ENCODE results near the gene GCN1.

DNA sequence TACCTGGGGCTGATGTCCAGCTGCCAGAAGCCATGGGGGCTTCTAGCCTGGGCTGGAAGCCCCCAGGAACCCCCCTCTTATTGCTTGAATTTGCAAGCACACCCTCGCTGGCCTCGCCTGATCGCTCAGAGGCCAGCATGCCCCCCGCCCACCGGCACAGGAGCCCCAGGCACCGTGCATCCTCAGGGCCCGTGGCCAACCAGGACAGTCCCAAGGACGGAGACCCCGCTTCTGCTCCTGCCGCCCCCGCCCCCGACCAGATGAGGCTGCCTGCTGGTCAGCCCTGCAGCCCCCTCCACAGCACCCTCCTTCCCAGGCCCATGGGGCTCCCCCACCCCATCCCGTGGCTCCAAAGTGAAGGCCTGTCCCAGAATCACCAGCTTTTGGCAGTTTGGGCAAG is 99.2 kb downstream of the GCN1 start:
- TF ChIP-seq, protein P1, sequence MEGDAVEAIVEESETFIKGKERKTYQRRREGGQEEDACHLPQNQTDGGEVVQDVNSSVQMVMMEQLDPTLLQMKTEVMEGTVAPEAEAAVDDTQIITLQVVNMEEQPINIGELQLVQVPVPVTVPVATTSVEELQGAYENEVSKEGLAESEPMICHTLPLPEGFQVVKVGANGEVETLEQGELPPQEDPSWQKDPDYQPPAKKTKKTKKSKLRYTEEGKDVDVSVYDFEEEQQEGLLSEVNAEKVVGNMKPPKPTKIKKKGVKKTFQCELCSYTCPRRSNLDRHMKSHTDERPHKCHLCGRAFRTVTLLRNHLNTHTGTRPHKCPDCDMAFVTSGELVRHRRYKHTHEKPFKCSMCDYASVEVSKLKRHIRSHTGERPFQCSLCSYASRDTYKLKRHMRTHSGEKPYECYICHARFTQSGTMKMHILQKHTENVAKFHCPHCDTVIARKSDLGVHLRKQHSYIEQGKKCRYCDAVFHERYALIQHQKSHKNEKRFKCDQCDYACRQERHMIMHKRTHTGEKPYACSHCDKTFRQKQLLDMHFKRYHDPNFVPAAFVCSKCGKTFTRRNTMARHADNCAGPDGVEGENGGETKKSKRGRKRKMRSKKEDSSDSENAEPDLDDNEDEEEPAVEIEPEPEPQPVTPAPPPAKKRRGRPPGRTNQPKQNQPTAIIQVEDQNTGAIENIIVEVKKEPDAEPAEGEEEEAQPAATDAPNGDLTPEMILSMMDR (IDR thresholded peaks at IDR 0.05) = no peak
- TF ChIP-seq, protein P2, sequence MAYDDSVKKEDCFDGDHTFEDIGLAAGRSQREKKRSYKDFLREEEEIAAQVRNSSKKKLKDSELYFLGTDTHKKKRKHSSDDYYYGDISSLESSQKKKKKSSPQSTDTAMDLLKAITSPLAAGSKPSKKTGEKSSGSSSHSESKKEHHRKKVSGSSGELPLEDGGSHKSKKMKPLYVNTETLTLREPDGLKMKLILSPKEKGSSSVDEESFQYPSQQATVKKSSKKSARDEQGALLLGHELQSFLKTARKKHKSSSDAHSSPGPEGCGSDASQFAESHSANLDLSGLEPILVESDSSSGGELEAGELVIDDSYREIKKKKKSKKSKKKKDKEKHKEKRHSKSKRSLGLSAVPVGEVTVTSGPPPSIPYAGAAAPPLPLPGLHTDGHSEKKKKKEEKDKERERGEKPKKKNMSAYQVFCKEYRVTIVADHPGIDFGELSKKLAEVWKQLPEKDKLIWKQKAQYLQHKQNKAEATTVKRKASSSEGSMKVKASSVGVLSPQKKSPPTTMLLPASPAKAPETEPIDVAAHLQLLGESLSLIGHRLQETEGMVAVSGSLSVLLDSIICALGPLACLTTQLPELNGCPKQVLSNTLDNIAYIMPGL (CRISPR knock-in tag; IDR thresholded peaks at IDR 0.05) = no peak
- no peak for TF ChIP-seq CREB1 (CRISPR knock-in tag; IDR thresholded peaks at IDR 0.05)
- TF ChIP-seq IRF2 (CRISPR knock-in tag; IDR thresholded peaks at IDR 0.05; ENCODE audit: borderline replicate concordance, low read depth) = no peak
- no peak for TF ChIP-seq GTF2I (CRISPR knock-in tag; conservative IDR thresholded peaks at IDR 0.05)
- TF ChIP-seq, protein P3, sequence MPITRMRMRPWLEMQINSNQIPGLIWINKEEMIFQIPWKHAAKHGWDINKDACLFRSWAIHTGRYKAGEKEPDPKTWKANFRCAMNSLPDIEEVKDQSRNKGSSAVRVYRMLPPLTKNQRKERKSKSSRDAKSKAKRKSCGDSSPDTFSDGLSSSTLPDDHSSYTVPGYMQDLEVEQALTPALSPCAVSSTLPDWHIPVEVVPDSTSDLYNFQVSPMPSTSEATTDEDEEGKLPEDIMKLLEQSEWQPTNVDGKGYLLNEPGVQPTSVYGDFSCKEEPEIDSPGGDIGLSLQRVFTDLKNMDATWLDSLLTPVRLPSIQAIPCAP (CRISPR knock-in tag; IDR thresholded peaks at IDR 0.05) = no peak
- TF ChIP-seq, protein P4, sequence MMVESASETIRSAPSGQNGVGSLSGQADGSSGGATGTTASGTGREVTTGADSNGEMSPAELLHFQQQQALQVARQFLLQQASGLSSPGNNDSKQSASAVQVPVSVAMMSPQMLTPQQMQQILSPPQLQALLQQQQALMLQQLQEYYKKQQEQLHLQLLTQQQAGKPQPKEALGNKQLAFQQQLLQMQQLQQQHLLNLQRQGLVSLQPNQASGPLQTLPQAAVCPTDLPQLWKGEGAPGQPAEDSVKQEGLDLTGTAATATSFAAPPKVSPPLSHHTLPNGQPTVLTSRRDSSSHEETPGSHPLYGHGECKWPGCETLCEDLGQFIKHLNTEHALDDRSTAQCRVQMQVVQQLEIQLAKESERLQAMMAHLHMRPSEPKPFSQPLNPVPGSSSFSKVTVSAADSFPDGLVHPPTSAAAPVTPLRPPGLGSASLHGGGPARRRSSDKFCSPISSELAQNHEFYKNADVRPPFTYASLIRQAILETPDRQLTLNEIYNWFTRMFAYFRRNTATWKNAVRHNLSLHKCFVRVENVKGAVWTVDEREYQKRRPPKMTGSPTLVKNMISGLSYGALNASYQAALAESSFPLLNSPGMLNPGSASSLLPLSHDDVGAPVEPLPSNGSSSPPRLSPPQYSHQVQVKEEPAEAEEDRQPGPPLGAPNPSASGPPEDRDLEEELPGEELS (CRISPR knock-in tag; IDR thresholded peaks at IDR 0.05) = no peak
- no peak for TF ChIP-seq FOXJ3 (CRISPR knock-in tag; IDR thresholded peaks at IDR 0.05; ENCODE audit: borderline replicate concordance)
- TF ChIP-seq ZNF263 (CRISPR knock-in tag; IDR thresholded peaks at IDR 0.05; ENCODE audit: low read depth) = no peak
- no peak for TF ChIP-seq NR3C1 (CRISPR knock-in tag; conservative IDR thresholded peaks at IDR 0.05; ENCODE audit: low read depth)
